ENCODE results near the gene SPRR4. TPM values are rescaled to one million over a fixed set of nuclear protein-coding genes. Genes with fewer than 3 reads are reported as not detected.

The SPRR4 gene
- total and polyA plus RNA-seq, 9 of the 15 experiments (the other 6 are each of a cell fraction or from before 2014, with no cell fraction given), result not detected

DNA sequence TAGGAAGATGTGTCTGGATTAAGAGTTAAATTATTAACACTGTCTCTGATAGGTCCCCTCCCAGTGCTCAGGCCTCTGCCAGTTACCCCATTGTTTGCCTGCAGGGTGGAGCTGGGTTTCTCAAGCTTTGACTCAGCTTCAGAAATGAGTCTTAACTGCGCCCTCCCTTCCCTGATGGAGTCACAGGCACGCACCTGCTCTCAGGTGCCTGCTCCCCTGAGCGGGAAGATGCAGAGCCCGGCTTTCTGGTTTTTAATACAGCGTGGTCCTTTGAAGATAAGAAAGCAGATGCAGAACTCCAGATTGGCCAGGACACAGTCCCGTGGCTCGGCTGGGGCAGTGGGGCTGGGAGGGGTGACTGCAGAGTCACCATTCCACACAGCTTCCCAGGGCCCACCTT, 3.2 kb upstream of the SPRR4 start:
- DNase-seq (ENCODE audit: extremely low read depth in 1 of 4, low spot score in 3 of 4), result no peak
- no peak overlapping the region for H3K9ac ChIP-seq (ENCODE audit: insufficient read depth in 1 of 2, low read depth in 2 of 2, low read length in 2 of 2)
- intact Hi-C loops (cut with micrococcal nuclease) (no loop called here), in situ Hi-C loops (cut with MboI) (loop anchor here (25.0 kb wide), 1 partner anchor 220 kb away; no protein-coding TSS in a partner anchor)
- no peaks in the 10 kb centered on the region for H3K79me2 ChIP-seq (ENCODE audit: control insufficient read depth, insufficient read depth, low read length)
- ChIA-PET POLR2A (interaction anchor here (0.8 kb wide), 1 partner anchor 152 kb away, joined by 4 read pairs; no protein-coding TSS in a partner anchor), CTCF (ENCODE audit: low intra/inter-chr PET ratio) (no interaction called here)
- H3K4me1 ChIP-seq (replicated peaks in 1 of 2; ENCODE audit: control insufficient read depth in 2 of 2, insufficient read depth in 2 of 2, low read length in 2 of 2), result no peaks in the 10 kb centered on the region
- no peak for FAIRE-seq
- no peak for ATAC-seq
- no TSS peak for BruUV-seq (replicated peaks)
- H3K27ac ChIP-seq (ENCODE audit: extremely low read depth, low read depth, low read length), result no peak overlapping the region
- no peaks in the 10 kb centered on the region for H4K20me1 ChIP-seq (replicated peaks; ENCODE audit: control insufficient read depth, insufficient read depth, low read length)
- no peak overlapping the region for H2AFZ ChIP-seq (ENCODE audit: low read depth, low read length)
- no peaks in the 10 kb centered on the region for H3K9me1 ChIP-seq (ENCODE audit: control insufficient read depth, insufficient read depth, low read length)
- peaks cover 0 to 8% of the 10 kb centered on the region in 2 experiments; a peak in 3 of 5 replicates for H3K27me3 ChIP-seq (ENCODE audit: control insufficient read depth in 2 of 2, insufficient read depth in 2 of 2, low read length in 2 of 2)
- H3K36me3 ChIP-seq (ENCODE audit: control insufficient read depth, insufficient read depth, low read length), result no peaks in the 10 kb centered on the region
- H3K4me2 ChIP-seq (ENCODE audit: insufficient read depth, low read length), result no peak overlapping the region
- 2% methylated on average over 7 of the region's 7 CpGs for WGBS (ENCODE audit: insufficient coverage, low coverage, missing lambda C conversion rate)
- TF ChIP-seq, protein P1, sequence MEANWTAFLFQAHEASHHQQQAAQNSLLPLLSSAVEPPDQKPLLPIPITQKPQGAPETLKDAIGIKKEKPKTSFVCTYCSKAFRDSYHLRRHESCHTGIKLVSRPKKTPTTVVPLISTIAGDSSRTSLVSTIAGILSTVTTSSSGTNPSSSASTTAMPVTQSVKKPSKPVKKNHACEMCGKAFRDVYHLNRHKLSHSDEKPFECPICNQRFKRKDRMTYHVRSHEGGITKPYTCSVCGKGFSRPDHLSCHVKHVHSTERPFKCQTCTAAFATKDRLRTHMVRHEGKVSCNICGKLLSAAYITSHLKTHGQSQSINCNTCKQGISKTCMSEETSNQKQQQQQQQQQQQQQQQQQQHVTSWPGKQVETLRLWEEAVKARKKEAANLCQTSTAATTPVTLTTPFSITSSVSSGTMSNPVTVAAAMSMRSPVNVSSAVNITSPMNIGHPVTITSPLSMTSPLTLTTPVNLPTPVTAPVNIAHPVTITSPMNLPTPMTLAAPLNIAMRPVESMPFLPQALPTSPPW (CRISPR knock-in tag; IDR thresholded peaks at IDR 0.05), result peak; percentile 30; the same call in 1 of the 2 replicates
- no peak for TF ChIP-seq E2F3 (CRISPR knock-in tag; IDR thresholded peaks at IDR 0.05)
- H3K4me3 ChIP-seq, result no peak overlapping the region
- H3K9me3 ChIP-seq (replicated peaks; ENCODE audit: control insufficient read depth, insufficient read depth, low read depth, low read length), result no peaks in the 10 kb centered on the region

DNA sequence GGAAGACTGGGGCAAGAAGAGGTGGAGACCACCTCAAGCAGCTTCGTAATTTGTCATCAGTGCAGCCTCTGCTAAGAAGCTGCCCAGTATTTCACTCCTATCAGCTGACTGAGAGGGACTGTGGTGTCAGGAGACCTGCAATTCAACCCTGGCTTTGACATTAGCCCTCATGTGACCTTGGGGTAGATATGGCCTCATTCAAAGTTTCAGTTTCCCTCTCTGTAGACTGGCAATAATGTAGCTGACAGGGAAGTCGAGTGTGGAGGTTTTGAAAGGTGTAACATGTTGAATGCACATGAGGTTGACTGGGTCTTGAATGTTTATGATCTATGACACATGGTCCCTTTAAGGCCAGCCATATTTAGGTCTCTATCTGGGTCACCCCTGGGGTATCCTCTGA, 2.2 kb upstream of the SPRR4 start:
- H3K27me3 ChIP-seq (ENCODE audit: control insufficient read depth in 2 of 2, insufficient read depth in 2 of 2, low read length in 2 of 2), result peaks cover 0 to 8% of the 10 kb centered on the region in 2 experiments; a peak in 3 of 5 replicates
- no peaks in the 10 kb centered on the region for H4K20me1 ChIP-seq (replicated peaks; ENCODE audit: control insufficient read depth, insufficient read depth, low read length)
- H3K4me3 ChIP-seq, result no peak overlapping the region
- H3K9ac ChIP-seq (ENCODE audit: insufficient read depth in 1 of 2, low read depth in 2 of 2, low read length in 2 of 2), result no peak overlapping the region
- no peak for FAIRE-seq
- no peaks in the 10 kb centered on the region for H3K36me3 ChIP-seq (ENCODE audit: control insufficient read depth, insufficient read depth, low read length)
- H2AFZ ChIP-seq (ENCODE audit: low read depth, low read length), result no peak overlapping the region
- WGBS (ENCODE audit: insufficient coverage, low coverage, missing lambda C conversion rate), result 0% methylated on average over 2 of the region's 2 CpGs
- H3K9me3 ChIP-seq (replicated peaks; ENCODE audit: control insufficient read depth, insufficient read depth, low read depth, low read length), result no peaks in the 10 kb centered on the region
- peak; percentile 53; the same call in 1 of the 2 replicates for TF ChIP-seq ESRRA (IDR thresholded peaks at IDR 0.05; ENCODE audit: borderline replicate concordance, low read depth)
- TF ChIP-seq HDAC6 (IDR thresholded peaks at IDR 0.05; ENCODE audit: low read depth, low read length), result no peak
- no peak for TF ChIP-seq NR2C2 (CRISPR knock-in tag; IDR thresholded peaks at IDR 0.05)
- peak; percentile 24; the same call in 1 of the 2 replicates for TF ChIP-seq NR2C2 (tag; IDR thresholded peaks at IDR 0.05)
- in situ Hi-C loops (cut with MboI) (loop anchor here (25.0 kb wide), 1 partner anchor 219 kb away; no protein-coding TSS in a partner anchor), intact Hi-C loops (cut with micrococcal nuclease) (no loop called here)
- H3K9me1 ChIP-seq (ENCODE audit: control insufficient read depth, insufficient read depth, low read length), result no peaks in the 10 kb centered on the region
- ATAC-seq, result no peak
- no TSS peak for BruUV-seq (replicated peaks)
- ChIA-PET CTCF (ENCODE audit: low intra/inter-chr PET ratio) (no interaction called here), POLR2A (interaction anchor here (0.7 kb wide), 1 partner anchor 243 kb away, joined by 3 read pairs; no protein-coding TSS in a partner anchor)
- no peak overlapping the region for H3K4me2 ChIP-seq (ENCODE audit: insufficient read depth, low read length)
- no peaks in the 10 kb centered on the region for H3K79me2 ChIP-seq (ENCODE audit: control insufficient read depth, insufficient read depth, low read length)
- no peak for DNase-seq (ENCODE audit: extremely low read depth in 1 of 4, low spot score in 3 of 4)
- H3K4me1 ChIP-seq (replicated peaks in 1 of 2; ENCODE audit: control insufficient read depth in 2 of 2, insufficient read depth in 2 of 2, low read length in 2 of 2), result no peaks in the 10 kb centered on the region
- H3K27ac ChIP-seq (ENCODE audit: extremely low read depth, low read depth, low read length), result no peak overlapping the region
